Endometrial microvascular endothelial cells (primary cell): ENCODE measurements around the gene CDX1. TPM values are rescaled to one million over a fixed set of nuclear protein-coding genes. Genes with fewer than 3 reads are reported as not detected.

ENCODE experiments used
- in situ Hi-C: cut with HindIII; loops from 2 replicates; pipeline ENCODE4 v1.10.0; 2017; ENCODE audit warnings: low sequenced_read_pairs, low pct_unique_long_range_greater_than_20kb; ENCODE audit errors: inconsistent ontology term
- total RNA-seq: library from RNA; depleted of rRNA; stranded (reverse); fragments of >200 nt; gene quantifications from one replicate; pipeline ENCODE4 v1.2.3, GENCODE V29; 2015; ENCODE audit errors: inconsistent ontology term

CDX1 gene
- total RNA-seq, 1 donor from 2014 or later = not detected

DNA sequence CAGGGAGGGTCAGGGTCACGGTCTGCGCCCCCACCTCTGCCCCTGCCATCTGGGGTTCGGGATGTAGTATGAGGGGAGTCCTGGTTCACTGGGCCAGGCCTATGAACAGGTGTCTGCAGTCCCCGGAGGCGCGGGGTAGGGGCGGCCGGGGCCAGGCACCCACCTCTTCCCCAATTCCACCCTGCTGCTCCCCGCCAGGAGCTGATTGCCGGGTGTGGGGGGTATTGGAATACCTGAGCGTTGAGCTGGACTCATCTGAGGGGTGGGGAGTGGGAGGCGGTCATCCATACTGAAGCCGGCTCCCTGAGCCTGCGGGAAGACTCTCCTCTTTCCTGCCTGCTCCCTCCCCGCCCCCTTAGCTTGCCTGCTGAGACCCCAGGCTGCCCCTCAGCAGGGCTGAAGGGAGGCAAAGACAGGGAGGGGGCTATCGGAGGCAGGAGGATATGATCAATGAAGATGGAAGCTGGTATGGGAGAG is 24.0 kb downstream of the CDX1 start:
- in situ Hi-C loops = no loop called here

DNA sequence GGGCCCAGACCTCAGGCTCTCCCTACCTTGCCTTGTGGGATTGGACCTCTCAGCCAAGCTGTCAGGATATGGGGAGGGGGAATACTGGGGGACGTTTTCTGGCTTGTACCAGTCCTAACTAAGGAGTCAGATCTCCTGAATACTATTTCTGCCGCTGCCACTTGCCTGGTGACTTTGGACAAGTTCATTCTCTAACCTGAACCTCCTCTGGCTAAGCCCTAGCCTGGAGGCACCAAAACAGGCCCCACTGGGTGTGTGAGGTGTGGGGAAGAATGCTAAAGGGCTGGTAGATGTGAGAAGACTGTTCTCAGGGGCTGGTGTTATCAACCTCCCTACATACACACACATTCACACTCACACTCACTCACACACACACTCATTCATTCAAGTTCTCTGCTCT is 24.4 kb downstream of the CDX1 start:
- in situ Hi-C loops = no loop called here

DNA sequence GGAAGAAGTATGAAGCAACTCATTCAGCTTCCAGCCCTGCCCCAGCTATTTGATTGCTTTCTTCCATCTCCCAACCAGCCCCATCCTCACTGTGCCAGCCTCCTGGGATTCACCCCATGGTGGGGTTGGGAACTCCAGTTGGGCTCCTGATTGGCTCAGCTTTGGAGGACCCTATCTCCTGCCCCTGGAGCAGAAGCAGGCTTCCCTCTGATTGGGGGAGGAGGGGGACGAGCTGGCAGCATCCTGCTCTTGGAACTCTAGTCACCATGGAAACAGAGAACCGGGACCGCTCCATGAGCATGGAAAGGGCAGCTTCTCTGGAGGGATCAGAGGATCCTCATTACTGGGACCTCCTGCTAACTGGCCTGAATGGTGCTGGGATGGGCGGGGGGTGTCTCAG is 25.9 kb downstream of the CDX1 start:
- in situ Hi-C loops = no loop called here

- in situ Hi-C loops = no loop called here
Measured at GRCh38 chr5:150195736-150196485, 29.3 kb downstream of the CDX1 start.

DNA sequence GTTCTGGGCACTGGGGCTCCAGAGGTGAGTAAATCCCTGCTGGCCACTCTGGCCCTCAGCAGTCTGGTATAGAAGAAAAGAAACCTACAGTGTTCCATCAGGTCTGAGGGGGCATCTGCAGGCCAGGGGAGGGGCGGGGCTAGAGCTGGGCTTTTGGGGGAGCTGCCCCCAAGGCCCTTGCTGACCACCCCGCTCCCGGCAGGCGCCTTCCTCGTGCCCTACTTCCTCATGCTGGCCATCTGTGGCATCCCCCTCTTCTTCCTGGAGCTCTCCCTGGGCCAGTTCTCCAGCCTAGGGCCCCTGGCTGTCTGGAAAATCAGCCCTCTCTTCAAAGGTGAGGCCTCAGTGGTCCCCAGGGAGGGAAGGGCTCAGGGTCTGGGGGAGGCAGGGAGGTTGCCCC is 29.9 kb downstream of the CDX1 start:
- in situ Hi-C loops = no loop called here

DNA sequence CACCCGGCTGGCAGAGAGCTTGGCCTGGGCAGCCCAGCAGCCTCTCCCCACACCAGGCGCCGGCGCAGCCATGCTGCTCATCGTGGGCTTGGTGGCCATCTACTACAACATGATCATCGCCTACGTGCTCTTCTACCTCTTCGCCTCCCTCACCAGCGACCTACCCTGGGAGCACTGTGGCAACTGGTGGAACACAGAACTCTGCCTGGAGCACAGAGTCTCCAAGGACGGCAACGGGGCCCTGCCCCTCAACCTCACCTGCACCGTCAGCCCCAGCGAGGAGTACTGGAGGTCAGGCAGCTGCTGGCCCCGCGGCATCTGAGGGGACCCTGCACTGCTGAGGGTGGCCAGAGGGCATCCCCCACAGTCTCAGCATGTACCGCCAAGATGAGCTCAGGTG is 30.4 kb downstream of the CDX1 start:
- in situ Hi-C loops = no loop called here

- in situ Hi-C loops = no loop called here
Measured at GRCh38 chr5:150197476-150197875, 30.9 kb downstream of the CDX1 start.

DNA sequence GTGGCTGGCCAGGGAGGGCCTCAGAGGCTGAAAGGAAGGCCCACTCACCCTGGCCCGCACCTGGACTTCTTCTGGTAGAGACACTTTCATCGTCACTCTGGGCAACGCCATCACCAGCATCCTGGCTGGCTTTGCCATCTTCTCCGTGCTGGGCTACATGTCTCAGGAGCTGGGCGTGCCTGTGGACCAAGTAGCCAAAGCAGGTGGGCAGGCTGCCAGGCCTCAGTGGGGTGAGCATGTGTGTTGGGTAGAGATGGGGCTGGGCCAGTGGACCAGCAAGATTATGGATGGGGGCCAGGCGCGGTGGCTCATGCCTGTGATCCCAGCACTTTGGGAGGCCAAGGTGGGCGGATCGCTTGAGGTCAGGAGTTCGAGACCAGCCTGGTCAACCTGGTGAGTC is 35.9 kb downstream of the CDX1 start:
- in situ Hi-C loops = no loop called here

GRCh38 chr5:150203832-150204589 is 37.4 kb downstream of the CDX1 start:
- in situ Hi-C loops = no loop called here

- in situ Hi-C loops = no loop called here
Measured at GRCh38 chr5:150204590-150204960, 38.0 kb downstream of the CDX1 start.

DNA sequence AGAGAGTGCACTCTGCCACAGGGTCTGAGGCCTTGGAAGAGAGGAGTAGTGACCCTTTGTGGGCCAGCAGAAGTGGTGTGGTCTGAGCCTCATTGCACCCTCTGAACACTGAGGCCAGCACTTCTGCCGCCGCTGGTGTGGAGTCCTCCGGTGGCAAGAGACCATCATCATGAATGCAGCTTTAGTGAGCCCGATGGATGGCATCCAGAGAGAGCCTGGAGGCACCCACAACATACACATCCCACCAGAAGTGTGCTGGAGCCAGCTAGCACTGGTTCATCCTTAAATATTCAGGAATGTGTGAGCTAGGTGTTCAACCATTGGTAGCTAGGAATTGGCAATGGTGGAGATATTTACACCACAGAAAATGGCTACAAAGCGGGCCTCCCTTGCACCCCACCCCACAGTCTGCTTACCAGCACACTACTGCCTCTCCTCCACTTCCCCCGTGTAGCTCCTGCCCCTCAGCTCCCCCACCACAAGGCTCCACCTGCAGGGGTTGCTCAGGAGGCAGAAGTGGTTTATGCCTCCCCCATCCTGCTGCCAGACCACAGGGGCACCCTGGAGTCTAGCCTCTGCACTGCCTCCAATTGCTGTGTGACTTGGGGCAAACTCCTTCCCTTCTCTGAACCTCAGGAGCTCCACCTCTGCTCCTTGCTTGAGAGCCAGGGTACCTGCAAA is 39.7 kb downstream of the CDX1 start:
- in situ Hi-C loops = no loop called here

GRCh38 chr5:150206779-150207115 is 40.2 kb downstream of the CDX1 start:
- in situ Hi-C loops = no loop called here

- in situ Hi-C loops = no loop called here
Measured at GRCh38 chr5:150208187-150209098, 41.9 kb downstream of the CDX1 start.

DNA sequence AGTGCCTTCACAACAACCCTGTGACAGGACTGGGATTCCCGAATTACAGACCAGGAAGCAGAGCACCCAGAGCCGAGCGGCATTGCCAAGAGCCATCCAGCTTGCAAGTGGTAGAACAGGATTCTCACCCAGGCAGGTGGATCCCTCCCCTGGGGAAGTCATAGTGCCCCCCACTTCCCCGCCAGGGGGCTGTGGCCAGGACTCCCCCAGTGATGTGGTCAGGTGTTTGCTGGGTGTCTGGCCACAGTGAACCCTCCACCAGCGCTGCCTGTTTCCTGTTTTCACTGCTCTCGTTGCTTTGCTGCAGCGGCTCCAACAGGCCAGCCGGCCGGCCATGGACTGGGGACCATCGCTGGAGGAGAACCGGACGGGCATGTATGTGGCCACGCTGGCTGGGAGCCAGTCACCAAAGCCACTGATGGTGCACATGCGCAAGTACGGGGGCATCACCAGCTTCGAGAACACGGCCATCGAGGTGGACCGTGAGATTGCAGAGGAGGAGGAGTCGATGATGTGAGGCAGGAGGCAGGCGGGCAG is 42.6 kb downstream of the CDX1 start:
- in situ Hi-C loops = no loop called here

- in situ Hi-C loops = no loop called here
Measured at GRCh38 chr5:150210644-150211043, 44.1 kb downstream of the CDX1 start.

- in situ Hi-C loops = no loop called here
Measured at GRCh38 chr5:150211156-150212030, 44.8 kb downstream of the CDX1 start.

- in situ Hi-C loops = no loop called here
Measured at GRCh38 chr5:150213530-150213929, 47.0 kb downstream of the CDX1 start.

- in situ Hi-C loops = no loop called here
Measured at GRCh38 chr5:150214289-150214688, 47.7 kb downstream of the CDX1 start.
